Epithelial cell of prostate (primary cell): ENCODE results near the gene SERHL2.
A peak's percentile ranks its signal among the peaks of the same experiment; 100 is the strongest.
"Not testable (repeated sequence)": the region's sequence is repeated elsewhere in the genome, so short reads cannot be mapped to it uniquely, and the experiment has no call there.

ENCODE experiments used
- DNase-seq: peaks from one replicate; pipeline ENCODE4 v3.0.0-alpha.2; 2011; ENCODE audit warnings: low read depth, low spot score
- H3K27ac ChIP-seq: fragments of 450-650 bp; 2 replicates; pipeline ENCODE4 v1.5.1; 2017; ENCODE audit warnings: mild to moderate bottlenecking

SERHL2 gene, protein sequence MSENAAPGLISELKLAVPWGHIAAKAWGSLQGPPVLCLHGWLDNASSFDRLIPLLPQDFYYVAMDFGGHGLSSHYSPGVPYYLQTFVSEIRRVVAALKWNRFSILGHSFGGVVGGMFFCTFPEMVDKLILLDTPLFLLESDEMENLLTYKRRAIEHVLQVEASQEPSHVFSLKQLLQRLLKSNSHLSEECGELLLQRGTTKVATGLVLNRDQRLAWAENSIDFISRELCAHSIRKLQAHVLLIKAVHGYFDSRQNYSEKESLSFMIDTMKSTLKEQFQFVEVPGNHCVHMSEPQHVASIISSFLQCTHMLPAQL

DNA sequence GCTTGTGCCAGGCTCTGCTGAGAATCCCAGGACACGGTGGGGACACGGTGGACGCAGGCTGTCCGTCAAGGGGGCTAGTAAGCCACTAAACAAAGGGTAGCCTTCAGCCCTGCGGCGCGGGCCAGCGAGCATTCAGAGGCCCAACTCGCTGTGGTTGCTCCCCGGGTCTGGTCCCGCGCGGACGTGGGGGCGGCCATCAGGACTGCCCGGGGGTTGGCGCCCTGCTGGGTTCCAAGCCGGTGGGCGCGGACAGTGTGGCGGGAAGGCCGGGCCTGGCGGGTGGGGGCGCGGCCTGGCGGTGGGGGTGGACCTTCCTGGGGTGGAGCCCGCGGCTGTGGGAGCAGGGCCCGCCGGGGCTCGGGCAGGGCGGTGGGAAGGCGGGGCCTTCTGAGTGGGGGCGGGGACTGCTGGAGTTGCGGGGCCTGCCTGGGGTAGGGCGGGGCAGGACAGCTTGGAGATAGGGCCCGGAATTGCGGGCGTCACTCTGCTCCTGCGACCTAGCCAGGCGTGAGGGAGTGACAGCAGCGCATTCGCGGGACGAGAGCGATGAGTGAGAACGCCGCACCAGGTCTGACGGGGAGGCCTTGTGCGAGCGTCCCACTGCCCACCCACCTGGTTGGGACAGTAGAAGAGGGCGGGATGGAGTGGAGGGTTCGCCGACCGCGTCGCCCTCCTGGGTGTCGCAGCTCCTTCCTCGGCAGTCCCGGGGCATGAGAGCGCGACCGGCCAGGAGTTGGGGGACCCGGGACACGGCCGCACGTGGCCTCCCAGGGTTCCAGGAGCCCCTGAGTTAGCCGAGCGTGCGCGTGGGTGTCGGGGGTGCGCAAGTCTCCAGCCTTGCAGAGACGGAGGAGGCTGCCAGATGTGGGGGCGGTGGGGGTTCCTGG, at the start of gene SERHL2:
Gene SERHL2 (plus strand): TSS at position 482 of the 887 bp plus-strand sequence. CDS start 65 bp downstream, at position 547.
- H3K27ac ChIP-seq = no peak within 1 kb of the TSS
- DNase-seq = peak; percentile 14

DNA sequence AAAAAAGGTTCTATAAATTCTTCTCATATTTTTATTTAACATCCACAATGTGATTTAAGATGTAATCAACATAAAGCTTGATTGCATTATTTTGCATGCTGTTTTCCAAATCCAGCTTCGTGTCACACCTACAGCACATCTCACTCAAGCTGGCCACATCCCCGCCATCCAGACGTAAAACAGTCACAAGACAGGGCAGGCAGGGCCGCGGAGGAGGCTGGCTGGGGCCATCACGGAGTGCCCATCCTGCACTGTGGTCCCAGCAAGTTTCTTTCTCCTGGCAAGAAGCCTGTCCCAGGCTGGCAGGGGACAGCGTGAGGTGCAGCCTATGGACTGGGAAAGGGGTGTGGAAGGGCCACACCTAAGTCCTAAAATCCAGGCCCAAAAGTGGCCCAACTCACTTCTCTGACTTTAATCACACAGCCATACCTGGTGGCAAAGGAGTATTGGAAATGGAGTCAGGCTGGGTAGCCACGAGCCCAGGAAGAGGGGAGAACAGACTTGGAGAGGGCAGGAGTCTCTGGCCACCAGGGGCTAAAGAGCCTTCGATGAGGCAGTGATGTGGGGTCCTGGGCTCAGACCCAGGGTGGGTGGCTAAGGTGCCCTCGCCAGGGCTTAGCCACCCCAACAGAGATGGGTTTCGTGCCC, 45.3 kb upstream of the SERHL2 start:
- not testable (repeated sequence) for DNase-seq, H3K27ac ChIP-seq

DNA sequence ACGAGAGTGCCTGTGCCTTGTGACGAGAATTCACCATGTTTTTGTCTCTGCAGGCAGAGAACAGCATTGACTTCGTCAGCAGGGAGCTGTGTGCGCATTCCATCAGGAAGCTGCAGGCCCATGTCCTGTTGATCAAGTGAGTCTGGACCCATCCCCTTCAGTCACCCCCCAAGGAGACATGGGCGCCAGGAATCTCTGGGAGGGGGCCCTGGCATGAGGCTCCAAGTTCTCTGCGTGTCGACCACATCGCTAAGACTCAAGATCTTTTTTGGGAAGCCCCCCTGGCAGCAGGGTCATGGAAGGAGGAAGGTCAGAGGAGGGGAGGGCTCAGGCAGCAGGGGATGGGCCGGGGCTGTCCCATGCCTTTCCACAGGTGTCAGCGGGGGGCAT, 44.8 kb upstream of the SERHL2 start:
- H3K27ac ChIP-seq, DNase-seq: not testable (repeated sequence)

DNA sequence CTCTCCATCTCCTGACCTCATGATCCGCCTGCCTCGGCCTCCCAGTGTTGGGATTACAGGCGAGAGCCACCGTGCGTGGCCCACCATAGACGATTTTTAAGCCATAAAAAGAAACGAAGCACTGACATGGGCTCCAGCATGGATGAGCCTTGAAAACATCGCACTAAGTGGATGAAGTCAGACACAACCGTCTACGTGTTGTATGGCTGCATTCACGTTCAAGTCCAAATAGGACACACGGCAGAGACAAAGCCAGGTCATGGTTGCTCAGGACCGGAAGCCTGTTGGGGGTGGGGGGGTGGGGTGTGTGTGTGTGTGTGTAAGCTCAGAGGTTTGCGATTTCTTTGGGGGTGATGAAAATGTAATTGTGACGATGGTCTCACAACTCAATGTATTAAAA, 44.2 kb upstream of the SERHL2 start:
- DNase-seq = no peak
- no peak overlapping the region for H3K27ac ChIP-seq

DNA sequence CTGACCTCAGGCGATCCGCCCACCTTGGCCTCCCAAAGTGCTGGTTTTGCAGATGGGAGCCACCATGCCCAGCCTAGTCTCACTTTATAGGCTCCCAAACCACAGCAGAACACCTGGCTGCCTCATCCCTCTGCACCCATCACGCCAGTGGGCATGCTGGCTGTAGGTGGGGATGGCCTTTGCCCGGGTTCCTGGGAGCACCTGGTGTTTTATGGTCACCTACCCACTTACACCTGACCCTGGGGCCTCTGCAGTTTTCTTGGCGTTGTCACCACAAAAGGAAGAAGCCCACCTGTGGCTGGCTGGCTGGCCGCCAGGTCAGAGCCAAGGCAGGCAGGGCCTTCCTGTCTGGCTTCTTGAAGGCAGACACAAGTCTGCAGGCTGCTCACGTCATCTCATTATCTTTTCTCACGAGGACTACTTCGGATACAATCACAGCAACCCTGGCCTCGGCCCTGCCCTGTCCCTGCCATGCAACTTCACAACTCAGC, 42.3 kb upstream of the SERHL2 start:
- no peak for DNase-seq
- H3K27ac ChIP-seq = no peak overlapping the region

DNA sequence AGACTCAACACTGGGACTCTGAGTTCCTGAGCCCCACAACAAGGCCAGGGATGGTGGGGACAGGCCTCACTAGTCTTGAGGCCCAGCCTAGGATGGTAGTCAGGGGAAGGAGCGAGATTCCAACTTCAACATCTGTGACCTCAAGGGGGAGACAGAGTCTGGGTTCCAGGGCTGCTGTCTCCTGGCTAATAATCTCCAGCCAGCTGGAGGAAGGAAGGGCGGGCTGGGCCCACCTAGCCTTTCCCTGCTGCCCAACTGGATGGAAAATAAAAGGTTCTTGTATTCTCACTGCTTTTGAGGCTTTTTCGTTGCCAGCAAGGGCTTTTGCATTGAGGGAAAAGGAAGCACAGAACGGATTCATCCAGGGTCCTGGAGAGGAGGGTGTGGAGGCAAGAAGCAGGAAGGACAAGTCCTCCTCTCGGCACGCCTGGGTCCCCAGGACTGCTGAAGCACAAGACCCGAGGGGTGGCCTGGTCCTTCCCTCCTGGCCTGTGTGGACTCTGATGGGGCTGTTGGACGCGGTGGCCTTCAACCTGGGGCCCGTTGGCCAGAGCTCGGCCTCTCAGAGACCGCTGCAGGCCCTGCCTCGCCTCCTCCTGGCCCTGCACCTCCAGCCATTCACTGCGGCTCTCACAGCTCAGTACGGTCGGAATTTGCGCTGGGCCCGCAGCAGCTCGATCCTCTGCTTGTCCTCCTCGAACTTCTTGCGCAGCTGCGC, 41.3 kb upstream of the SERHL2 start:
- DNase-seq, H3K27ac ChIP-seq: not testable (repeated sequence)

DNA sequence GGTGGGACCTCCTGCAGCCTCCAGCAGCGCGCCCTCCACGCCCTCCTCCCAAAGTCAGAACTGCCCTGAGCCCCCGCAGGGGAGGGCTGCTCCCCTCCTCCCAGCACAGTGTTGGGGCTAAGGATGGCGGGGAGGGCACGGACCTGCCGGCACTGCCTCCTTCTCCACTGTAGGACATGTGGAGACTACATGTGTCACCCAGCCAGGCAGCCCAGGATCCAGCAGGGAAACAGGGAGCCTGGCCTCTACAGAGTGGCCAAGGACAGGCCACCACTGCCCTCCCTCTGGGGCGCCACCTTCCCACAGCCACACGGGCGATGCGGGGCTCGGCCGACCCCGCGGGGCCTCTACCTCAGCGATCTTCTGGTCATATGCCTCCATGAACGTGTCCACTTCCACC, 39.4 kb upstream of the SERHL2 start:
- not testable (repeated sequence) for H3K27ac ChIP-seq

DNA sequence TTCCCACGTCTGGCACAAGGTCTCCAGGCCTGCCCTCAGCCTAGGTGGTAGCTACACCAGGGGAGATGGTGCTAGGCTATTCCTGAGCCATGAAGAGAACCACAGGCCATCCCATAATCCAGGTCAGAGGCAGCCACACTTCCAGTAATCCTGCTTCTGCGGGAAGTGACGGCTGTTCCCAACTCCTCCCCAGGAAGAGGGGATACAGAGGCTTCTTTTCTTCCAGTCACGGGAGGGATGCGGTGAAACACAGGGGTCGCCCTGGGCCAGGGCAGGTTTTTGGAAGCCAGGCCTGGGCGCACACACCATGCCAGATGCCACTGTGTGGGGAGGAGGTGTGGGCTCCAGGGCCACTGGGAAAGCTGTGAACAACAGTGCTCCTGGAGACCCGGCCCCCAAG, 38.5 kb upstream of the SERHL2 start:
- not testable (repeated sequence) for H3K27ac ChIP-seq, DNase-seq

More for the DNA sequence above, 39.4 kb upstream of the SERHL2 start:
- not testable (repeated sequence) for DNase-seq

DNA sequence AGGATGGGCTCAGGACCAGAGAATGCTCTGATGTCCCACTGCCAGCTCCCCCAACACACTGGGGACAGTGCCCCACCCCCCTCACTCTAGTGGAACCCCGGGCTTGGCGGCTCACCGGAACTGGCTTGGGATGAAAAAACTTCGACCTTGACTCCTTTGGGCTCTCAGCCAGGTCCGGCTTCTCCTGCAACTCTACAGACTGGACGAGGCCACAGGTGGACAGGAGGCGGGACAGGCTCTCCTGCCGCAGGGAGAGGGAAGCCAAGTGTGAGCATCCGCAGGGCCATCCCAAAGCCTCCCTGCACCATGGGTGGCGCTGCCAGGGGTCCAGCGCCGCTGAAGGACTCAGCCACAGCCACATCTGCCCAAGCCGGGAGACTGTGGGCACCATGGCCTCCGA, 37.9 kb upstream of the SERHL2 start:
- no peak overlapping the region for H3K27ac ChIP-seq
- DNase-seq = no peak

DNA sequence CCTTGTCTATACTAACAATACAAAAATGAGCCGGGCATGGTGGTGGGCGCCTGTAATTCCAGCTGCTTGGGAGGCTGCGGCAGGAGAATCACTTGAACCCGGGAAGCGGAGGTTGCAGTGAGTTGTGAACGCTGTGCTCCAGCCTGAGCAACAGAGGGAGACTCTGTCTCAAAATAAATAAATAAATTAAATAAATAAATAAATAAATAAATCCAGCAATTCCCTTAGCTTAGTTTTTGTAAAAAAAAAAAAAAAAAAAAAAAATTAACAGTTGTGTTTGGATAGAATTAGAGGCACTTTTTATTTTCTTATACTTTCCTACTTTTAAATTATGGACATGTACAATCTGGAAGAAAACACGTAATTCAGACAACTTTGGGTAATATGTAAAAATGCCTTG, 36.7 kb upstream of the SERHL2 start:
- not testable (repeated sequence) for H3K27ac ChIP-seq, DNase-seq

DNA sequence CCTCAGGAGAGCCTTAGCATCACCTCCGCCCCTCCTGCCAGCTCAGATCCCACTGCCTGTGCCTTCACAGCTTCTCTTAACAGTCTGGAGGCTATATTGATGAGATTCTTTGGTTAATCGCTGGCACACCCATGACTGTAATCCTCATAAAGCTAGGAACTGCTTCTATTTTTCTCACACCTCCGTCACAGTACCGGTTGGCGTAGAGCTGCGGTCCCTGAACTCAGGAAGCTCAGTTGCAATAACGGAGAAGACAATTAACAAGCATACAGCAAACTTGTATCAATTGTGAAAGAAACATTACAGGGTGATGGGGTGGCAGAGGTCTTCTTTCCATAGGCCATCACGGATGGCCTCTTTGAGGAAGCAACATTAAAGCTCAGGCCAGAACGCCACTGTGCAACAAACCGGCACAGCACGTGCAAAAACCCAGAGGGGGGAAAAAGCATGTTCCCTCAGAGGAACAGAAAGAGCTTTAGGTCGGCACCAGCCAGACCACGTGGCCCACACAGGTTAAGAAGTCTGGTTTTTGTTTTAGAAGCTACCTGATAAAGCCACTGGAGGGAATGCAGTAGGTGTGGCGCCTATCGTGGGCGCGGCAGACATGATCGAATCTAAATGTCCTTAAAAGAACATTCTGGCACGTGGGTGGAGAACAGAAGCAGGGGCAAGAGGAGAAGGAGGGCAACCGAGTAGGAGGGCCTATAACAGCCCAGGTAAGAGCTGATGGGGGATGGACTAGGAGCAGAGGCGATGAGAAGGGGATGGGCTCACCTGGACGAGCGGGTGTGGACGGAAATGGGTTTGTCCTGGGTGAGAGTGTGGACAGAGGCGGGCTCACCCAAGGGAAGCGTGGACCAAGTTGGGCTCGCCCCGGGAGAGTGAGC, 34.9 kb upstream of the SERHL2 start:
- peak overlapping the region; percentile 58 for H3K27ac ChIP-seq
- not testable (repeated sequence) for DNase-seq

DNA sequence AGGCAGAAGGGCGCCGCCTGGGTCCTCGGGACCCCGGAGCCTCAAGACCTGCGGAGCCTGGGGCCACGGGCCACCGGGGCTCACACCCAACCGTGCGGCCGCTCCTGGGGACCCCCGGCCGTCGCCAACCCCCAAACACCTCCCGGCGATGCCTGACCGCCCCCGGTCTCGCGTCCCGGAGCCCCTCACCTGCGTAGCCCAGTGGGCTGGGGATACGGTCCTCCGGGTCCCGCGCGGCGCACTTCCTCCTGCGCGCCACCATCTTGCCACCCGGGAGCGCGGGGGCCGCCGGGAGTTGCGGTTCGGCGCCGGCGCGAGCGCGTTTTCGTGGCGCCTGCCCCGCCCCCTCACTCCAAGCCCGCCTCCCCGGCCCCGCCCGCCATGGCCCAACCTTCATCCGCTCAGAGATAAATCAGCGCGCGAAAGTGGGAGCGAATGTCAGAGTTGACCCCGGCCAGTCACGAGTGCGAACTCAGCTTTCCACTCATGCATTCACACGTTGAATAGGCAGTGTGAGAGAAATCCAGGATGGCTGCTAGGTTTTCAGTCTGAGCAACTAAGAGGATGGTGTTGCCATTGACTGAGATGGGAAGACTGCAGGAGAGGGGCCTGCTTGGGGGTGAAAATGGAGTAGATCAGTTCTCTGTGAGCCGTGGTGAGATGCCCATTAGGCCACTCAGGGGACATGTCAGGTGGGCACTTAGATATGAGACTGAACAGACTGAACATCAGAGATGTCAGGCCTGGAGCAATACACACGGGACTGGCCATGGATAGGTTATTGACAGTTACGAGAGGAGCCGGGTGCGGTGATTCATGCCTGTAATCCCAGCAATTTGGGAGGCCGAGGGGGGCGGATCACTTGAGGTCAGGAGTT, 34.0 kb upstream of the SERHL2 start, which contains the start of gene RRP7A:
Gene RRP7A (minus strand): TSS at position 272 of the 877 bp plus-strand sequence. CDS start 10 bp downstream, at position 262.
- H3K27ac ChIP-seq = peak within 1 kb of the TSS; percentile 58
- DNase-seq = no peak

DNA sequence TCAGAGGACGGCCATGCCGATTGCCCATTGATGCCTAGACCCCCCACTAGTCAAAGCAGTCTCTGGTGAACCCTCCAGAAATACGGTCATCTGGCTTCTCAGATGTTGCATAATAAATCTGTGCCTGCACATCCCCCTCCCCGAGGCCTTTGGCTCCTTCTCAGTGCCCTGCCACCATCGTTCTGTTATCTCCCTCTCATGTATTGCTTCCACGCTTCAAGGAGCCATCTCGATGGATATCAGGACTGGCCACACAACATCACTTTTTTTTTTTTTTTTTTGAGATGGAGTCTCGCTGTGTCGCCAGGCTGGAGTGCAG, 32.6 kb upstream of the SERHL2 start:
- DNase-seq = no peak
- H3K27ac ChIP-seq = no peak overlapping the region

DNA sequence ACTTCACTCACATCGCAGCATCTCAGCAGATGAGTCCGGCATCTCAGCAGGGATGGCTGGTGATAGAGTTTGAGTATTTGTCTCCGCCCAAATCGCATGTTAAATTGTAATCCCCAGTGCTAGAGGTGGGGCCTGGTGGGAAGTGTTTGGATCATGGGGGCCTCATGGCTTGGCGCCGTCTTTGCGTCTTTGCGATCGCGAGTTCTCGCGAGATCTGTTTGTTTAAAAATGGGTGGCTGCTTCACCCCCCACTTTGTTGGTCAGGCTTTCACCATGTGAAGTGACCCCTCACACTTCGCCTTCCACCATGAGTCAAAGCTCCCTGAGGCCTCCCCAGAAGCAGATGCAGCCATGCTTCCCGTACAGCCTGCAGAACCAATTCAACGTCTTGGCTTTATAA, 31.2 kb upstream of the SERHL2 start:
- no peak for DNase-seq
- H3K27ac ChIP-seq = no peak overlapping the region

DNA sequence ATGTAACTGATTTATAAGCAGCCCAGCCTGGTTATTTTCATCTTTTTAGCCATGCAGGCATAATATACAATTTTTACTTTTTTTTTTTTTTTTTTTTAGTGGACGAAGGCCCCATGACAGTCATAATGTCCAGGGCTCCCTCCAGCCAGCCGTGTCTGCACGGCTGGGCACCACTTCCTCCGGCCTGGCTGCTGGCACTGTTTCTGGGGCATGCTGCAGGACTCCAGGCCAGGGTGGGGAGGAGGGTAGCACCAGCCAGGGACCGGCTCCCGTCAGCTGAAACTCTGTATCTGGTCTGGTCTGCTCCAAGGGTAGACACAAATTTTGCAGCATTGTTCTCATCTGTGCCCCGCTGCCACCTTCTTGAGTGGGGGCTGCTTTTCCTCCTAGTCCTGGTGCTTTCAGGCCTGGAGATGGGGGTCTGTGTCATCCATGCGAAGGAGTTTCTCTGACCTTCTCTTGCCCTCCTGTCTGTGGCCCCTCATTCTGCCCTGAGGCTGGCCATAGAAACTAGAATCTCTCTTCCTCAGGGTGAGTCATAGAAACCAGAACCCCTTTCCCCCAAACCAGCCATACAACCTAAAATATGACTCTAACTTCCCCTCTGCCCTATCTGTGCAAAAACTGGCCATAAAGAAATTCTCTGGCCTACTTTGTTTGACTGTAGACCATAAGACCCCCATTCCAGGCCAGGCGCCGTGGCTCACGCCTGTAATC, 25.0 kb upstream of the SERHL2 start:
- H3K27ac ChIP-seq = no peak overlapping the region
- DNase-seq = no peak

DNA sequence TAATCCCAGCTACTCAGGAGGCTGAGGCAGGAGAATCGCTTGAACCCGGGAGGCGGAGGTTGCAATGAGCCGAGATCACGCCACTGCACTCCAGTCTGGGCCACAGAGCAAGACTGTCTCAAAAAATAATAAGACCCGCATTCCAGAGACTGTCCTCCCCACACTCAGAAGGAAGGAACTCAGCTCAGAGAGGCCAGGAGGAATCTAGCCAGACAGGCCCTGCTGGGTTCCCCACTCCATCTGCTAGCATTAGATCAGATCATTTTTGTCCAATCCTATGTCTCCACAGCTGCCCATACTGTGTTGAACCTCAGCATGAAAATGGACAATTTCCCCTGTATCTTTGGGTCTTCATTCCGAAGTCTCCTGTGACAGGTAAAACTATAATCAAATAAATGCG, 24.3 kb upstream of the SERHL2 start:
- DNase-seq, H3K27ac ChIP-seq: not testable (repeated sequence)

DNA sequence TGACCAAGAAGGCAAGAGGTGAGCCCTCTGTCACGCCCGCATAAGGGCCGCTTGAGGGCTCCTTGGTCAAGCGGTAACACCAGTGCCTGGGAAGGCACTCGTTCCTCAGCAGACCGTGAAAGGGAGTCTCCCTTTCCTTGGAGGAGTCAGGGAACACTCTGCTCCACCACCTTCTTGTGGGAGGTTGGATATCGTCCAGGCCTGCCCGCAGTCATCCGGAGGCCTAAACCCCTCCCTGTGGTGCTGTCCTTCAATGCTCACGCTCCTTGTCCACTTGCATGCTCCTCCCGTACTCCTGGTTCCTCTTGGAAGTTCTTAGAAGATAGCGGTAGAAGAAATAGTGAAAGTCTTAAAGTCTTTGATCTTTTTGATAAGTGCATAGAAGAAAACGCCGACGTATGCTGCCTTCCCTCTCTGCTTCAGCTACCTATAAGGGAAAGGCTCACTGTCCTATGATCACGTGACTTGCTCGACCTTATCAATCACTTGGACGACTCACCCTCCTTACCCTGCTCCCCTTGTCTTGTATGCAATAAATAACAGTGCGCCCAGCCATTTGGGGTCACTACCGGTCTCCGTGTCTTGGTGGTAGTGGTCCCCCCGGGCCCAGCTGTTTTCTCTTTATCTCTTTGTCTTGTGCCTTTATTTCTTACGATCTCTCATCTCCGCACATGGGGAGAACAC, 22.2 kb upstream of the SERHL2 start:
- not testable (repeated sequence) for H3K27ac ChIP-seq, DNase-seq
